GM12873 (cell line): ENCODE results near the gene BPGM.
A peak's percentile ranks its signal among the peaks of the same experiment; 100 is the strongest.

ENCODE experiments used
- CTCF ChIP-seq: IDR thresholded peaks from 2 replicates; pipeline ENCODE4 v1.5.1; 2012; ENCODE audit warnings: low read depth, mild to moderate bottlenecking, moderate library complexity, low read length, control low read depth; ENCODE audit not compliant: insufficient read depth; ENCODE audit errors: missing control alignments

Gene BPGM

GRCh38 chr7:134693256-134693655 lies 46.6 kb downstream of the BPGM start:
- TF ChIP-seq CTCF = no peak

- TF ChIP-seq CTCF = peak; percentile 59
Measured at GRCh38 chr7:134694299-134694698, 47.6 kb downstream of the BPGM start.

- TF ChIP-seq CTCF = no peak
Measured at GRCh38 chr7:134694767-134695166, 48.1 kb downstream of the BPGM start.

GRCh38 chr7:134695321-134695860 lies 48.7 kb downstream of the BPGM start:
- no peak for TF ChIP-seq CTCF

- no peak for TF ChIP-seq CTCF
Measured at GRCh38 chr7:134696261-134696660, 49.6 kb downstream of the BPGM start.

- TF ChIP-seq CTCF = no peak
Measured at GRCh38 chr7:134697205-134697886, 50.7 kb downstream of the BPGM start.

- TF ChIP-seq CTCF = no peak
Measured at GRCh38 chr7:134698481-134698880, 51.8 kb downstream of the BPGM start.
